ENCODE data around the gene OTOS. TPM values are rescaled to one million over a fixed set of nuclear protein-coding genes. Genes with fewer than 3 reads are reported as not detected.

OTOS gene
- total RNA-seq, 1 donor from 2014 or later = not detected

- no peak overlapping the region for H3K27ac Mint-ChIP-seq (ENCODE audit: unreplicated experiment)
- no peaks in the 10 kb centered on the region for H3K4me1 Mint-ChIP-seq
- no peaks in the 10 kb centered on the region for H3K9me3 Mint-ChIP-seq
- TF ChIP-seq CTCF (conservative IDR thresholded peaks at IDR 0.05) = no peak
- H3K4me3 Mint-ChIP-seq = no peak overlapping the region
- H3K36me3 Mint-ChIP-seq (ENCODE audit: low read depth) = no peaks in the 10 kb centered on the region
- peaks cover 10% of the 10 kb centered on the region for H3K27me3 Mint-ChIP-seq (ENCODE audit: low read depth)
- DNase-seq (ENCODE audit: low read depth, low spot score) = no peak
Measured at GRCh38 chr2:240141736-240142135, 1.3 kb upstream of the OTOS start.

- Mint-ChIP-seq H3K4me1 (no peaks in the 10 kb centered on the region), H3K4me3 (no peak overlapping the region), H3K36me3 (ENCODE audit: low read depth) (no peaks in the 10 kb centered on the region), H3K27me3 (ENCODE audit: low read depth) (peaks cover 14% of the 10 kb centered on the region), H3K27ac (ENCODE audit: unreplicated experiment) (no peak overlapping the region), H3K9me3 (no peaks in the 10 kb centered on the region)
- no peak for DNase-seq (ENCODE audit: low read depth, low spot score)
- TF ChIP-seq CTCF (conservative IDR thresholded peaks at IDR 0.05) = no peak
Measured at GRCh38 chr2:240140920-240141319, 462 bp upstream of the OTOS start.

GRCh38 chr2:240139666-240140393 lies 628 bp downstream of the OTOS start:
- no peak for DNase-seq (ENCODE audit: low read depth, low spot score)
- Mint-ChIP-seq H3K9me3 (no peaks in the 10 kb centered on the region), H3K27me3 (ENCODE audit: low read depth) (peaks cover 14% of the 10 kb centered on the region), H3K27ac (ENCODE audit: unreplicated experiment) (no peak overlapping the region), H3K36me3 (ENCODE audit: low read depth) (no peaks in the 10 kb centered on the region), H3K4me1 (peaks cover 9% of the 10 kb centered on the region), H3K4me3 (no peak overlapping the region)
- no peak for TF ChIP-seq CTCF (conservative IDR thresholded peaks at IDR 0.05)

- H3K36me3 Mint-ChIP-seq (ENCODE audit: low read depth) = no peaks in the 10 kb centered on the region
- no peak for TF ChIP-seq CTCF (conservative IDR thresholded peaks at IDR 0.05)
- peaks cover 12% of the 10 kb centered on the region for H3K4me1 Mint-ChIP-seq
- DNase-seq (ENCODE audit: low read depth, low spot score) = no peak
- peaks cover 14% of the 10 kb centered on the region for H3K27me3 Mint-ChIP-seq (ENCODE audit: low read depth)
- no peaks in the 10 kb centered on the region for H3K9me3 Mint-ChIP-seq
- no peak overlapping the region for H3K4me3 Mint-ChIP-seq
- H3K27ac Mint-ChIP-seq (ENCODE audit: unreplicated experiment) = no peak overlapping the region
Measured at GRCh38 chr2:240139011-240139441, 1.4 kb downstream of the OTOS start.

- no peaks in the 10 kb centered on the region for H3K9me3 Mint-ChIP-seq
- DNase-seq (ENCODE audit: low read depth, low spot score) = no peak
- H3K4me3 Mint-ChIP-seq = peak overlapping the region; percentile 69
- H3K36me3 Mint-ChIP-seq (ENCODE audit: low read depth) = no peaks in the 10 kb centered on the region
- TF ChIP-seq CTCF (conservative IDR thresholded peaks at IDR 0.05) = no peak
- no peak overlapping the region for H3K27ac Mint-ChIP-seq (ENCODE audit: unreplicated experiment)
- H3K27me3 Mint-ChIP-seq (ENCODE audit: low read depth) = peaks cover 14% of the 10 kb centered on the region
- peaks cover 12% of the 10 kb centered on the region for H3K4me1 Mint-ChIP-seq
Measured at GRCh38 chr2:240138254-240138984, 2.0 kb downstream of the OTOS start.

All from neural crest cell (in vitro differentiated cells).